Endothelial cell of umbilical vein (primary cell): Measurements from ENCODE around the gene ZNF644. TPM values are rescaled to one million over a fixed set of nuclear protein-coding genes. Genes with fewer than 3 reads are reported as not detected.

Source experiments
- BruUV-seq: library from RNA; stranded (reverse); fragments of 400-500 nt; replicated peaks from 2 replicates; lab custom pipeline; 2021; lab: Mats Ljungman, UMichigan
- CTCF ChIA-PET: fragments of 300-600, 350-600 bp; sonication (Branson Sonifier 250); formaldehyde crosslinking; loops from one replicate; lab custom pipeline; 2021; ENCODE audit warnings: antibody characterized with exemption, inconsistent platforms; lab: Charles Lee
- POLR2A ChIA-PET: fragments of 300-600, 350-600 bp; sonication (Branson Sonifier 250); formaldehyde crosslinking; loops from one replicate; lab custom pipeline; 2021; ENCODE audit warnings: antibody characterized with exemption, inconsistent platforms; lab: Charles Lee
- DNase-seq: peaks from one replicate; pipeline ENCODE4 v3.0.0-alpha.2; 2011; ENCODE audit warnings: low read depth, low spot score
- FAIRE-seq: peaks from 2 replicates; lab custom pipeline; 2011; peaks lifted over from hg19 to GRCh38; lab: Jason Lieb, UNC
- H2AFZ ChIP-seq: 2 replicates; pipeline ENCODE4 v1.6.0; 2012; ENCODE audit warnings: low read depth, low read length, control low read depth, inconsistent platforms
- H3K27ac ChIP-seq: 2 replicates; pipeline ENCODE4 v1.5.1; 2011; ENCODE audit warnings: low read depth, mild to moderate bottlenecking, control low read depth, low read length, moderate library complexity; ENCODE audit not compliant: insufficient read depth
- H3K27me3 ChIP-seq, 2 experiments: 2 replicates each; pipeline versions ENCODE4 v1.6.0 to v1.6.1; 2011; ENCODE audit warnings: low read length in 2 of 2, mixed read lengths in 1 of 2; ENCODE audit not compliant: control insufficient read depth in 2 of 2, insufficient read depth in 2 of 2
- H3K36me3 ChIP-seq, 2 experiments: 2 replicates in 1 of 2; 3 replicates in 1 of 2; pipeline ENCODE4 v1.5.1; 2011; ENCODE audit warnings: low read length in 2 of 2, mild to moderate bottlenecking in 1 of 2, moderate library complexity in 1 of 2; ENCODE audit not compliant: control insufficient read depth in 2 of 2, insufficient read depth in 2 of 2; ENCODE audit errors: extremely low read depth in 1 of 2
- H3K4me1 ChIP-seq: 3 replicates; pipeline ENCODE4 v1.5.1; 2011; ENCODE audit warnings: mild to moderate bottlenecking, low read length; ENCODE audit not compliant: control insufficient read depth, insufficient read depth; ENCODE audit errors: extremely low read depth
- H3K4me2 ChIP-seq: 2 replicates; pipeline ENCODE4 v1.6.1; 2011; ENCODE audit warnings: low read length, control low read depth, mixed read lengths; ENCODE audit not compliant: insufficient read depth
- H3K4me3 ChIP-seq, 3 experiments: fragments of 200-600 bp in 1 of 3; sonication (generic), shearing (Covaris generic) in 1 of 3; replicated peaks in 1 of 3; 2 replicates each; pipeline ENCODE4 v1.5.1; 2011 to 2016; ENCODE audit warnings: control low read depth in 3 of 3, low read length in 3 of 3, mild to moderate bottlenecking in 2 of 3, inconsistent platforms in 1 of 3, low read depth in 1 of 3, moderate library complexity in 1 of 3; ENCODE audit not compliant: insufficient read depth in 1 of 3
- H3K79me2 ChIP-seq: 2 replicates; pipeline ENCODE4 v1.6.0; 2012; ENCODE audit warnings: low read length, inconsistent platforms; ENCODE audit not compliant: control insufficient read depth, insufficient read depth
- H3K9ac ChIP-seq: replicated peaks from 2 replicates; pipeline ENCODE3; 2011; ENCODE audit warnings: low read length, control low read depth; ENCODE audit not compliant: insufficient read depth; ENCODE audit errors: extremely low read depth
- H3K9me1 ChIP-seq: replicated peaks from 3 replicates; pipeline ENCODE4 v1.6.0; 2011; ENCODE audit warnings: mild to moderate bottlenecking, low read length; ENCODE audit not compliant: control insufficient read depth, insufficient read depth; ENCODE audit errors: extremely low read depth
- H3K9me3 ChIP-seq: replicated peaks from 2 replicates; pipeline ENCODE4 v1.5.1; 2012; ENCODE audit warnings: low read length, inconsistent platforms; ENCODE audit not compliant: control insufficient read depth, insufficient read depth
- H4K20me1 ChIP-seq: replicated peaks from 2 replicates; pipeline ENCODE3; 2011; ENCODE audit warnings: mild to moderate bottlenecking, low read length; ENCODE audit not compliant: control insufficient read depth, insufficient read depth; ENCODE audit errors: extremely low read depth
- MAX ChIP-seq: IDR thresholded peaks from 2 replicates; pipeline ENCODE4 v1.6.1; 2011; ENCODE audit not compliant: insufficient read depth, insufficient read length
- POLR2AphosphoS5 ChIP-seq: IDR thresholded peaks from 2 replicates; pipeline ENCODE4 v1.6.1; 2012; ENCODE audit warnings: low read depth, mild to moderate bottlenecking, control low read depth, low read length, moderate library complexity; ENCODE audit not compliant: insufficient read depth
- dilution Hi-C: fragments of 300-500 bp; cut with MboI; formaldehyde crosslinking; loops from one replicate; pipeline ENCODE4 v1.15.0; 2019; ENCODE audit warnings: low sequenced_read_pairs; ENCODE audit not compliant: extremely low pct_ligation_motif_present
- intact Hi-C: fragments of 100-400 bp; cut with micrococcal nuclease; formaldehyde crosslinking; loops from one replicate; pipeline ENCODE4 v1.10.0; 2022
- polyA plus RNA-seq, 4 experiments: library from polyadenylated mRNA; depleted of rRNA in 3 of 4; stranded (reverse) in 3 of 4; unstranded in 1 of 4; fragments of >200 nt; gene quantifications; 2 replicates each; pipeline versions ENCODE4 v1.2.1 to v1.2.3, GENCODE V29; 2011 to 2012; ENCODE audit warnings: missing spikeins in 1 of 4
- total RNA-seq: library from RNA; stranded (reverse); gene quantifications from 2 replicates; pipeline ENCODE4 v1.2.3, GENCODE V29; 2021

Gene ZNF644
- total and polyA plus RNA-seq, 2 donors (not counting 3 experiments of a cell fraction or from before 2014, with no cell fraction given) = 7.2 to 47.0 TPM

- Histone ChIP-seq H3K27me3 (no peaks in the 10 kb centered on the region), H4K20me1 (peaks cover 4% of the 10 kb centered on the region), H3K9me1 (no peaks in the 10 kb centered on the region), H3K4me3 (peak overlapping the region; percentile 72 to 99 (median 96)), H3K9me3 (no peaks in the 10 kb centered on the region), H3K4me1 (peaks cover 19% of the 10 kb centered on the region), H2AFZ (peak overlapping the region; percentile 78), H3K36me3 (no peaks in the 10 kb centered on the region), H3K9ac (peak overlapping the region; percentile 99), H3K4me2 (peak overlapping the region; percentile 97), H3K27ac (peak overlapping the region; percentile 97), H3K79me2 (peaks cover 50% of the 10 kb centered on the region)
- FAIRE-seq = peak; percentile 69
- intact Hi-C loops (loop anchor here (2.0 to 5.0 kb wide), 3 partner anchors 146 to 298 kb away; no protein-coding TSS in a partner anchor), dilution Hi-C loops (no loop called here)
- TF ChIP-seq MAX = peak; percentile 59
- no peak for TF ChIP-seq POLR2AphosphoS5
- BruUV-seq = no TSS peak
- POLR2A ChIA-PET = interaction anchor here (0.7 kb wide), 2 partner anchors 195 to 295 kb away, joined by 3 to 4 read pairs; no protein-coding TSS in a partner anchor
- peak; percentile 91 for DNase-seq
- CTCF ChIA-PET = interaction anchor here (1.2 to 1.7 kb wide), 5 partner anchors 11 to 299 kb away, joined by 3 to 8 read pairs (median 4); no protein-coding TSS in a partner anchor
These were observed 709 bp downstream of the ZNF644 start for GRCh38 chr1:91020967-91021685.

- Histone ChIP-seq H3K79me2 (peaks cover 57% of the 10 kb centered on the region), H3K9ac (peak overlapping the region; percentile 99), H3K36me3 (no peaks in the 10 kb centered on the region), H3K4me1 (peaks cover 19% of the 10 kb centered on the region), H4K20me1 (peaks cover 4% of the 10 kb centered on the region), H3K4me2 (peak overlapping the region; percentile 97), H3K27ac (no peak overlapping the region), H3K9me1 (no peaks in the 10 kb centered on the region), H3K27me3 (no peaks in the 10 kb centered on the region), H3K4me3 (peak overlapping the region; percentile 72 to 99 (median 96)), H3K9me3 (no peaks in the 10 kb centered on the region), H2AFZ (no peak overlapping the region)
- CTCF ChIA-PET = interaction anchor here (1.2 to 1.5 kb wide), 3 partner anchors 10 to 56 kb away, joined by 3 to 4 read pairs (median 3); no protein-coding TSS in a partner anchor
- BruUV-seq = no TSS peak
- DNase-seq (peak; percentile 9), FAIRE-seq (no peak)
- TF ChIP-seq MAX = no peak
- dilution Hi-C loops = no loop called here
- intact Hi-C loops = loop anchor here (2.0 to 5.0 kb wide), 3 partner anchors 147 to 298 kb away; no protein-coding TSS in a partner anchor
- POLR2A ChIA-PET = no interaction called here
These were observed 1.3 kb downstream of the ZNF644 start for GRCh38 chr1:91020486-91020885.
